ENCODE measurements around the gene KCNK5.

Gene KCNK5

DNA sequence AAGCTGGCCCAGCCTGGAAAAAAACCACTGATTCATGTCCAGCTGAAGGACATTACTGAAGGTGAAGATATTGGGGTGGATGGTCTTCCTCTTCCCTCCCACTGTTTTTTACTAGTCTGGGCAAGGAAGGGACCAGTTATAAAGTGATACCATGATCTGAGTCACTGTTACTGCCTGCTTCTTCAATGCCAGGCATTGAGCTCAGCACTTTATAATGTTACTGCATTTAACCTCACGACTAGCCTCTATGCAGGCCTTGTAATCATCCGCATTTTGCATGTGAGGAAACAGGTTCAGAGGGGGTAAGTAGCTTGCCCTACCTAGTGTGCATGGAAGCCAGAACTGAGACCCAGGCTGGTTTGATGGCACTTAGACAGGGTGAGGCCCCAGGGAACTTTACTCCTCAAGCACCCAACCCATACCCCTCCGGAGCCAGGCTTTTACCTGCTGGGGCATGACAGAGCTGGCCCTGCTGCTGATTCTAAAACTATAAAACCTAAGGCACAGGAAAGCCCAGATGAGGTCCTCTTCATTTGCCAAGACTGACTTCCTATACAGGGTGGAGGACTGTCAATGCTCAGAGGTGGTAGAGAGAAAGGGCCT lies 11.0 kb upstream of the KCNK5 start:
- no peak for DNase-seq

DNA sequence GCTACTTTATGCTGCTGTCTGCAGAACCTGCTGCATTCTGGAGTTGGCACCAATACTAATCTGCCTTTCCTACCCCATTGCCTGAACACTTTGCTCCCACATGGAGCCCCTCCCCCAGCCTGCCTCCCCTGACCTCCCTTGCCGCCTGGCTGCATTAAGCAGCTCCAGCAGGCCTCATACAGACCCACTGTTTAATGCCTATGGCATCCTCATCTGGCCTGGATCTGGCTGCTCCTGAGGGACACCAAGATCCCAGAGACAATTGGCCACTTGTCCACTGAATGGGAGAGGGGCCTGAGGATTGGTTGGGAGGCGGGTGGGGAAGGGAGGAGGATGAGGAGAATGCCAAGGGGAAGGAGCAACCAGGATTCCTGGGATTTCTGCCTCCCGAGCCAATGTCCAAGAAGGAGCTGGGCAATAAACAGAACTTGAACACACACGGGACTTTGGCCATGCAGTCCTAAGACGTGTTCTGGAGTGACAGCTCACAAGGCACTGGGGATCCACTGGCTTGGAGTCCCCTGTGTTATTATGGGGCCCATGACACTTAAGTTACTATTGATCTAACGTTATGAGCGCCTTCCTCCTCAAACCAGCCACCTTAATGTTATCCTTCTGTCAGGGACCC lies 10.4 kb upstream of the KCNK5 start:
- no peak for DNase-seq

DNA sequence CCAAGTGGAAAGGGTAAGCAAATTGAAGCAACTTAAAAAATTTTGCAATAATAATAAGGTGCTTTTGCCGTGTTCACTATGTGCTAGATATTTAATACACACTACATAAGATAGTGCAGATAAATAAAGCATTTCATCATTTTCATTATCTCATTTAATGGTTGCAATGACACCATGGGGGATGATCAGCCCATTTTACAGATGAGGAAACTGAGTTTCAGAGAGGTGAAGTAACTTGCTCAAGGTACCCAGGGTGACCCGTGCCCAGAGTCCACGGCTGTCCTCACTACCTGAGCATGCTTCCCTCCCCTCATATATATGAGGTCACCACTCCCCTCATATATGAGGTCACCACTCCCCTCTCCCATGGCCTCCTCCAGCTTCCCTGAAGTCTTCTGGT lies 7.5 kb upstream of the KCNK5 start:
- DNase-seq = no peak

DNA sequence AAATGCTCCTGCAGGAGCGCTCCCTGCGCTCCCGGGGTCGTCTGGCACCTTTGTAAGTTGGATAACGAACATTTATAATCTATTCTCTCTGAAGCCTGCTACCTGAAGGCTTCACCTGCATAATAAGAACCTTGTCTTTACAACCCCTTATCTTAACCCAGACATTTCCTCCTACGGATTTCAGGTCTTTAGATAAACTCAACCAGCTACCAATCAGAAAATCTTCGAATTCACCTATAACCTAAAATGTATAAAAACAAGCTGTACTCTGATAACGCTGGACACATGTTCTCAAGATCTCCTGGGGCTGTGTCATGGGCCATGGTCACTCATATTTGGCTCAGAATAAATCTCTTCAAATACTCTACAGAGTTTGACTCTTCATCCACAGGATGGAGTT lies 4.1 kb upstream of the KCNK5 start:
- no peak for DNase-seq

DNA sequence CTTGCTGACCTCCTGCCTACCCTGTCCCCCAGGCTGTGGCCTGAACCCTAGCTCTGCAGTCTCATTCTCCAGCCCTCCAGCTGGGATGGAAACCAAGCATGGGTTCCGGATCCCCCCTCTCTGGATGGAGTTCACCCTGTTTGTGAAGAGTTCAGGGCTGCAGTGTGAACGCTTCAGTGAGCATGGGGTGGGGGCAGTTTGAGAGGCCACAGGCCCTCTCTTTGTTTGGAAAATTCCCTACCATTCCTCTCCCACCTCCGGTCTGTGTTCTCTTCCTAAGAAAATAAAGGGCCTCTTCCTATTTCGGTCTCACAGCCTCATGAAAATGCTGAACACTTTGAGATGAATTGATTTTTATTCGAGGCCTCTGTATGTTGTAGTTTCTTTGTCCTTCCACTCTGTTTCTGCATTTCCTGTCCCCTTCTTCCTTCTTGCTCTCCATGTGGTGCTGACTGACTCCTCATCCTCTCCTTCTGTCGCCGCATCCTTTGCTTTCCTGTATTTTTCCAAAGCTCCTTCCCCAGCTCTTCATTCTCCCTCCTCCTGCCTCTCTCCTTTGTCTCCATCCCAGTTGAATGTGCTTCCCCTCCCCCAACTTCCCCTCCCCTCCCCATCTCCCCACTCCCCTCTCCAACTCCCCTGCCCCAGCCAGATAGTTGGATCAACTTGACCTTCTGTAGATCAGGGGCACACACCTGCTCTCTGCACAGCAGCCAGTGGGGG lies 2.4 kb upstream of the KCNK5 start:
- no peak for DNase-seq

DNA sequence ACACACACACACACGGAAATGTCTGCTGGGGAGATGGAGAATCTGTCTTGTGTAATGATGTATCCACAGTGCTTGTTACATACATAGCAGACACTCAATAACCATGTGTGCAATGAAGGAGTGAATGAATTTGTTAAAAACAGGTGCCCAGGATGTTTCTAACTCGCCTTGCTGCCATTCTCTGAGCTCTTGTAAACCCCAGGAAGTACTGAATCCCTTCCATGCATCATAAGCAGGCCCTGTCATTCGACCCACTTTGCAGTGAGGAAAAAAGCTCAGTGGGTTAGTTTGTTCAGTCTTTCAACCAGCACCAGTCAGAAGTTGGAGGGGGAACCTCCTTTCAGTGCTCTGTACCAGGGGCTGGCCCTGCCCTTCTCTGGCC lies 1.4 kb upstream of the KCNK5 start:
- no peak for DNase-seq

DNA sequence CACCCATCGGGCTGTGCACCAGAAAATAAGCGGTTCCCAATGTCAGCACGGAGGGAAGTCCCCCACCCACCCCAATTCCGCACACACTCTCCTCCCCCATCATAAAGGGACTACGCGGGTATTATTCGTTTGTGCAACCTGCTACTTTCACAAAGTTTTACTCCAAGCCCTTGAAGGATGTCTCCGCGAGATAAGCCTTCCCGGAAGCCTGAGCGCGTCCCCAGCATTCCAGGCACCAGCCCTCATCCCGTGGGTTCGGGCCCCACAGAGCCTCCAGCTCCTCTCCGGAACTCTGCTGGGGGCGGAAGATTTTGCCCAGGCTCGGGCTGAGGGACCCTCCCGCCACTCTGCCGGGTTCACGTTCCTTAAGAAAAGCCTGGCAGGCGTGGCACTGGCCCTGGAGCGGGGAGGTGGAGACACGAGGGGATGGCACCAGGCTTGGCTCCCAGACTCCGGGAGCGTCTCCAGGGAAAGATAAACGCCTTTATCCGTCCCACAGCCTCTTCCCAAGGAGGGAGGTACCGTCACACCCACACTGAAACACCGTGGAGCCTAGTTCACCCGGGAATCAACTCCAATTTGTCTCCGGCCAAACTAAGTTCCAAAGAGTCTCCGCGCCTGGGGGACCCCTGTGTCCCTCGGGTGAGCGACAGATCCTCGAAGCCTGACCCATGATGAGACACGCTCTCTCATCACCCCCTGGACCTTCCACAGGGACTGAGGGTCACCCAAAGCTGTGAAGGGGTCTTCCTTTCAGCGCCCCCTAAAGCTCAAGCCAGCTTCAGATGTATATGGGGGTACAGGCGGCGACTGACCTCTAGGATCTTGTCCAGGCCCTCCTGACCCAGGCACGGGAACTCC lies 934 bp downstream of the KCNK5 start:
- no peak for DNase-seq

DNA sequence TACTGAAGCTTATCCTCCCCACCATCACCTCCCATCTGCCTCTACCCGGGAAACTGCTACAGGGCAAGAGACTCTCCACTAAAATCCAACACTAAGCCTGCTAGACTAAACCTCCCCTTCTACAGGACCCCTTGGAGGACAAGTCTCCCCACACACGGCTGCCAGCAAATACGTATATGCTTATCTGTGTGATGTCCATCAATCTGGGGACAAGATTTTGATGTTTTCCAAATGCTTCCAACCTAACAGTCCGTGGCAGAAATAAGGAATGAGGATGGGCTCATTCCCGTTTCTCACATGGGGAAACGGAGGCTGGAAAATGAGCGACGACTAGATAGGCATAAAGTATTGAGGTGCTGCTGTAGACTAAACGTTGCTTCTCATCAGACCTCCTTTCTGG lies 1.8 kb downstream of the KCNK5 start:
- no peak for DNase-seq

DNA sequence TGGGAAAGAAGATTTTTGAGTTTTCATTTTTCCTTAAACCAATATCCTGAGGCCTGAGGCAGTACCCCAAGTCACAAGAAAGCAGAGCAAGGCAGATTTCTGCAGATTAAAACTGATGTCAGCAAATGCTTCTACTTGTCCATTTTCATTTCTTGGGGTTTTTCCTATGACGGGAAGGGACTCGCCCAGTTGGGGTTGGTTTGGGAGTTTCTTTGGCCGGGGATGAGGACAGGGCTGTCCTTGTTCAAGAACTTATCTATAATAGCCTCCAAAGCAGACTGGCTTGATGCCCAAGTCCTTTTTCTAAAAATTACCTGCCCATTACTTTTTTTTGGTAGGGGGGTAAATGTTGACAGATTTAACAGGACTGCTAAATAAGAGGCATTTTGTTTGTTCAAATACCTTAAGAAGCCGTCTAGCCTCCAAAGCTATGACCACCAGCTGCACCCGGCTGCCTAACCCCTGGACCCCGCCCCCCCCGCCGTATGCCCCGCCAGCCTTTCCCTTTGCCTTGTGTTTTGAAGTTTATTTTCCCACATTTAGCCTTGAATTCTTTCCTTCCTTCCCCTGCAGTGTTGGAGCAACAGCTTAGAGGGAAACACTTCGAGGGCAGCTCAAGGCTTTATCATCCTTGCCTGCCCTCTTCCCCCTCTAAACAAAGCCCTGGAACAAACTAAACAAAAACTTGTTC lies 2.5 kb downstream of the KCNK5 start:
- no peak for DNase-seq

DNA sequence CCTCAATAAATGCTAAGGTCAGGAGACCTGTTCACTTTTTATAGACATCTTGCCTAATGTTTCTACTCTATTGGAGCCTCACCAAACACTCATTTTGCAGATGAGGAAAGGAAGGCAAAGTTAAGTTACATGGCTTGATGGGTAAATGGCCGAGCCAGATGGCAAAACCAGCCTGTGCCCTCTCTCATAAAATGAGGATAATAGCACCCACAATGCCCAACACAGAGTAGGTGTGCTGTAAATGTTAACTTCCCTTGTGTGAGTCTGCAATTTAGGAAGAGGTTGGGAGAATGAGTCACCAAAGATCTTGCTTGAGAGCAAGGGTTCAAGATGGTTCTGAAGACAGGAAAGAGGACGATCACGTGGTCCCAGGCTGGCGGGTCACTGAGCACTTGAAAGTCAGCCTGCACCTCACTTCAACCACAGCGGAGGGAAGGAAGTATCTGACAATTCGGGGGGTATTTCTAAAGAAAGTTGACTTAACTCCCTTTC lies 3.3 kb downstream of the KCNK5 start:
- no peak for DNase-seq

DNA sequence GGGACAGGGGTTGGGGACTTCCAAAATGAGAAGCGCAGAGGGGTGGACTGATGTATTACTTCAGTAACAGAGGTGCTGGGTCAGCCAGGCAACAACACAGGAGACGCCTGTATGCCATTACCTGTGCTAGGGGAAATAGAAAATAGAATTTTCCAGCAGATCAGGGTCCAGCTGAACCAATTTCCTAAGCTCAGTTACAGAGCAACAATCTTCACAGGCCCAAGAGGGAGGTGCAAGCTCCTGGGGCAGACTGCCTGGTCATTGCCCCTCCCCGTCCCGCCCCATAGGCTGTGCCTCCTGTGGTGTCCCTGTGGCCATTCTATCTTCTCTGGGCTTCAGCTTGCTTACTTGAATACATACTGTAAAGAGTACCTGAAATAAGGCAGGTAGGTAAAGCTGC lies 3.7 kb downstream of the KCNK5 start:
- no peak for DNase-seq

DNA sequence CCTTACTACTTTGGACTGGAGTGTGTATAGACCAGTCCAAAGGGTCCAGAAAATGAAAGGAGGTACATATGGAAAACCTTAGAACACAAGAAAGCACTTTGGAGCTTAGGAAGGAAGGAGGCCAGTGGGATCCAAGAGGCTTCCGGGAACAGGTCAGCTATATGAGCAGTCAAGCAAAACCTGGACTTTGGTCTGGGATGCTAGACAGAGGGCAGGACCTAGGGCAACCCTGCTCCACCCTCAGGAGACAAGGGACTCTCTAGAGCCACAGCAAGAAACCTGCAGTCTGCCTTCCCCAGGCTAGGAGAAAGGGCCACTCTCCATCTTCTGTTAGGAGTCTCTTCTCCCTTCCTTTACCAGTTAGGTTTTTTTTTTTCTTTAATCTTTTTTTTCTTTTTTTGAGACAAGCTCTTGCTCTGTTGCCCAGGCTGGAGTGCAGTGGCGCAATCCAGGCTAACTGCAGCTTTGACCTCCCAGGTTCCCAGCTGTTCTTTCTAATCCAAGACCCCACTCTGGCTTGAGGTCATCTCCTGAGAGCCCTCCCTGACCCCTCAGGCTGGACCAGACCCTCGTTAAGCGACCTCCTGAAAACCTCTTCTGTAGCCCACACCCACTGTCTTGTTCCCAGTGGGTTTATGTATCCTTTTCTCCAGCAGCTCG lies 4.6 kb downstream of the KCNK5 start:
- DNase-seq = no peak

DNA sequence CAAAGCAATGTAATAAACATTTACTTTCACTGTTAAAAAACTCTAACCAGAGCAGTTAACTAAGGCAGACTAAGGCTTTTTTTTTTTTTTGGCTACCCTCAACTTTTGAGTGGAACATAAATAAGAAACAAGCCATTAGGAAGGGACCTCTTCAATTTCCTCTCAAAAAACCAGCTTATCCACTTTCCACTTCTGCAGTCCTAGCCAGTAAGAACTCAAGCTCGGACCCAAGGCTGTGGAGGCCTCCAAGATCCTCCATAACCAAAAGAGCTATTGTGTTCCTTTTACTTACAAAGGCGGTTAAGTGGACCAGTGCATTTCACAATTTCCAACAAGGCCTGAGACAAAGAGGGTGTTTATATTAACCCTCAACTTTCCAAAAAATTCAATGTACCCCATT lies 5.3 kb downstream of the KCNK5 start:
- no peak for DNase-seq

DNA sequence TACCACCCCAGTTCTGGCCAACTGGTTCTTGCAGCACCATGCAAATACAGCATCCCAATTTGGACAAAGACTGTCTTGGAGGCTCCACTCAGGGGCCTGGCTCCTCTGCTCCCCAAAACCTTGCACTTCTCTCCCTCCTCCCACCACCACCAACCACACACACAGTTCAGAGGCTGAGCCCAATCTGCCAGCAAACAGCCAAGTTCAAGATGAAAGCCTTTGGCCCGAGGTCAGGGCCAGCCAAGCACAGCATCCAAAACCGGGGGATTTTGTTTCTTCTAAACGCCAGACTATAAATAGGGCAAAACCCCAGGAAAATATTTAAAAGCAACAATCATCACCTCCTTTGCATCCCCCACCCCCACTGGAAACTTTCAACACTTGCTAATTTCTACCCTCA lies 5.7 kb downstream of the KCNK5 start:
- DNase-seq = no peak

DNA sequence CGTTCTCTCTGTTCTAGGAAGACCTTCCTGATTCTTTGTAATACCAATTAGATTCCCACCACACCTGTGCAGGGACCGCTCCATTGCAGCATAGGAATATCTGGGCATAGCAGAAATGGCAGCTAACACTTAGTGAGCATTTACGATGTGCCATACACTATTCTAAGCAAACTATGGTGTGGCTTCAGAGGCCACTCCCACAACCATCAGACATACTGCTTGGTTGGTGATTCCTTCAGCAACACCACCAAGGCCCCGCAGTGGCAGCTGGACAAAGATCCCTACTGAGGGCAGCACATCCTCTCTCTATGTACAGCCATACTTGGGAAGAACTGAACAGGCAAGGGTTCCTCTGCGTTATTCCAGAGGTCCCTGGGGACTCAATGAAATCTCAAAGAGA lies 6.2 kb downstream of the KCNK5 start:
- no peak for DNase-seq

DNA sequence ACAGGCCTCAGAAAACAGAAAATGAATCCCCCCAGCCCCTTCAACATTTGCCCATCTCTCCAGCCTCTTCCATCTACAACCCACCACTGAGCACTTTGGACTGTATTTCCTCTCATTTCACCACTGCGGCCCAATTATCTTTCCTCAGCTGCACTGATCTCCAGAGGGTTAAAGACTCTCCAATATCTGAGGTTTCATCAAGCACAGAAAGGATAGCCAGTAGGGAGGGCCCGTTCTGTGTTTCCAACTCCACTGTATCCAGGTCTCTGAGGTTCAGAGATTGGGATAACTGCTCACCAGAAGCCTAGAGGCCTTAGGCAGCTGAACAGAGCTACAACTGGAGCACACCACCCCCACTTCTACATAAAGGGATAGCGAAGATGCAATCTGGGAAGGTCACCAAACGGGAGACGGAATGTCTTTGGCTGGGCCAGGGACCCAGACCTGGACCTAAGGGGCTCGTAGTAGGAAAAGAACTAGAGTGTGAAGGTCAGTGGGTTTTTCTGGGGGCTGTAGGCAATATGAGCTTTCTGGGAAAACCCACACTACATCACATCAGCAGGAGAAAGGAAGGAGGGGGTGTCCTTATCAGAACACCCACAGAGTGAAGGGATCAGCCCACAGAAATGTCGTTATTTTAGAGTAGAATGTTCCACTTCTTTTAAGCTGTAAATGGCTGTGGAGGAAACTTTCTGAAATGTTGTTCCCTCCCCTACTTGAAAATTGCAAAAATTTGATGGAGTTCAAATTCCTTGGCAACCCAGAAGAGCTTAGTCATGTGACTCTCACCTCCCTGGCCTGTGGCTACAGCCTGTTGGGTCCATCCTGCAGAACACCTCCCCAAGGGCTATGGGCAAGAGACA lies 7.3 kb downstream of the KCNK5 start:
- no peak for DNase-seq

DNA sequence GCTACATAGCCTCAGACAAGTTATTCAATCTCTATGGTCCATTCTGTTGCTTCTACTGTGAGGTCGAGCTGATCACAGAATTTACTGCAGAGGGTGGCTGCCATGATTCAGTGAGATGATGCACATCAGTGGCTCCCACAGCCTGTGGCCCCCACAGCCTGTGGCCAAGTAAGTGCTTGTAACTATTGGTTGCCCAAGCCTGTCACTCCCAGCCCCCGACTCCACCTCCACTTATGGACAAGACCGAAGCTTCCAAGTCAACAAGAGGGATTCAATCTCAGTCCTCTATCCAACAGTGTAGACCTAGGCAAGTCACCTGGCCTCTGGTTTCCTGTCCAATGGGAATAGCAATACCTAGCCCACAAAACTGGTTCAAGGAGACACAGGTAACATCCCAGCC lies 8.2 kb downstream of the KCNK5 start:
- DNase-seq = no peak

DNA sequence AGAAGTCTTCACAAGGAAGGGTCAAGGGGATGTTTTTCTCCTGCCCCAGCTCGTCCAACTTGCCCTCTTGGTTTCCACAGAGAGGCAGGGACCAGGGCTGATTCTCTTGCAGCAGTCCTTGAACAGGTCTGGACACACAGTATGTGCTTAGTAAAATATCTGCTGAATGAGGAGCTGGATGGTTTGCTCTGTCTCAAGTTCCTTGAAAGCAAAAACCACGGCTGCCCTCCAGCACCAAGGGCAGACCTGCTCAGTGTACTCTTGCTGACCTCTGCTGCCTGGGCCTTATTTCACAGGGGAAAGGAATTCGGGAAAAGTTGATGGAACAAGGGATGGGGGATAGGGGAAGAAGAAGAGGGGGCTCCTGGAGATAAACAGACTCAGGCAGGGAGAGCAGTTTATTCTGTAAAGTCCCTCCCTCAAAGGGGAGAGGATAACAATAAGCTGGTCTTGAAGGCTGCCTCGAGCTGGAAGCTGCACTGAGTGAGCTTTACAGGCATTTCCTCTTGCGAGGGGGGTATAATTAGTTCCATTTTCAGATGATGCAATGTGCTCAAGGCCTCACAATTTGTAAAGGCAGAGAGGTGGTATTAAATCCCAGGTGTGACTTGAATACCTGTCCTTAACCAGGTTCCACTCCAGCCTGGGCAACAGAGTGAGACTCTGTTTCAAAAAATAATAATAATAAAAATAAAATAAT lies 10.3 kb downstream of the KCNK5 start:
- DNase-seq = no peak

DNA sequence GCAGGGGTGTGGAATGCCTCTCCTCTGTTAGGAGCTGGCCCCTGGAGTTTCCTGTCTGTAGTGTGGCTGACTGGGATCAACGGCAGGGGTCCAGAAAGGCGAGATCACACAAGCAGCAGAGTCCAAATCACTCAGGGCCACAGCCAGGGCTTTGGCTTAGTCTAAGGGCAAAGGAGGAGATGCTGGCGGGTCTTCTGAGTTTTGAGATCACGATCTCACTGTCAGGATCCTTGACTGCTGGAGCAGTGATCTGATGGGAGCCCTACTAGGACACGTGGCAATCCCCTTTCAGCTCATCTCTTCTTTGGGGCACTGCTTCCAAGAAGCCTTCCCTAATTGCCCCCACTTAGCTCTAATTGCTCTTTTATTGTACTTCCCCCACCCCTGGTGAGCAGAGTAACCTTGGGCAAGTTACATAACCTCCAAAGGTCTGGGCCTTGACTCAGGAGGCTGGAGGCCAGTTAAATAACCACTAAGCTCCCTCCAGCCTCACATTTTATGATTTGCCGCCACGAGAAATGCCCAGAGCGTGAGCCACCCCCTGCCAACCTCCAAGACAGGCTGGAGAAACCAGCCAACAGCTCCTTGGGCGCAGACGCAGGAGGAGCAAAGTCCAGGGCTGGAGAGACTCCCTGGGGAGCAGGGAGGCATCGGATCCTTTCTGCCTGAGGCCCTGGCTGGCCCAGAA lies 12.0 kb downstream of the KCNK5 start:
- DNase-seq = no peak

DNA sequence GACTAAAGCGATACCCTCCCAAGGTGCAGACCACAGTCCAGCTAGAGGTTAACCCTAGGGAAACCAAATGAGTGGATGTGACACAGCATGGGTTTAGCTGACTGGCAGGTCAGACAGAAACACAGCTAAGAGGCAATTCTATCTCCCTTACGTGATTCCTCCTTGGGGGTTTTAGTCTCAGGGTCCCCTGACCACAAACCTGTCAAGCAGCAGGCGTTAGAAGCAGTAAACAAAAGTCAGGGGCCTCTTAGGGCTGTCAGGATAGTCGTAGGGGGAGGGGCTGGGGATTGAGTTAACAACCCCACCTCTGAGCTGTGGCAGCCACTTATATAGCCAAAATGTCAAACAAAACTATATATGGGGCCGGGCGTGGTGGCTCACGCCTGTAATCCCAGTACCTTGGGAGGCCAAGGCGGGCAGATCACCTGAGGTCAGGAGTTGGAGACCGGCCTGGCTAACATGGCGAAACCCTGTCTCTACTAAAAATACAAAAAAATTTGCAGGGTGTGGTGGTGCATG lies 13.6 kb downstream of the KCNK5 start:
- DNase-seq = no peak

Measured in DMS 273 treated with DMSO at 0.1 percent for 48 hours (cell line).